ENCODE results near the gene FKBP2.

Gene FKBP2

GRCh38 chr11:64256300-64256699 is 15.4 kb downstream of the FKBP2 start:
- Histone ChIP-seq H3K36me3 (ENCODE audit: control insufficient read depth, insufficient read depth, low read length) (peaks cover 21% of the 10 kb centered on the region), H3K9ac (ENCODE audit: low read length) (no peak overlapping the region), H3K27me3 (ENCODE audit: control insufficient read depth, insufficient read depth, low read length) (no peaks in the 10 kb centered on the region), H3K4me3 (ENCODE audit: low read length) (no peak overlapping the region), H3K4me1 (ENCODE audit: control insufficient read depth, insufficient read depth, low read length) (peaks cover 21% of the 10 kb centered on the region), H3K9me3 (ENCODE audit: control insufficient read depth, low read length) (no peaks in the 10 kb centered on the region)

GRCh38 chr11:64258356-64258755 is 17.5 kb downstream of the FKBP2 start:
- Histone ChIP-seq H3K36me3 (ENCODE audit: control insufficient read depth, insufficient read depth, low read length) (peaks cover 28% of the 10 kb centered on the region), H3K4me3 (ENCODE audit: low read length) (no peak overlapping the region), H3K9ac (ENCODE audit: low read length) (no peak overlapping the region), H3K27me3 (ENCODE audit: control insufficient read depth, insufficient read depth, low read length) (no peaks in the 10 kb centered on the region), H3K4me1 (ENCODE audit: control insufficient read depth, insufficient read depth, low read length) (peaks cover 6% of the 10 kb centered on the region), H3K9me3 (ENCODE audit: control insufficient read depth, low read length) (no peaks in the 10 kb centered on the region)

GRCh38 chr11:64258946-64259532 is 18.1 kb downstream of the FKBP2 start:
- no peak overlapping the region for H3K9ac ChIP-seq (ENCODE audit: low read length)
- H3K27me3 ChIP-seq (ENCODE audit: control insufficient read depth, insufficient read depth, low read length) = no peaks in the 10 kb centered on the region
- H3K4me3 ChIP-seq (ENCODE audit: low read length) = no peak overlapping the region
- H3K36me3 ChIP-seq (ENCODE audit: control insufficient read depth, insufficient read depth, low read length) = peaks cover 33% of the 10 kb centered on the region
- no peaks in the 10 kb centered on the region for H3K4me1 ChIP-seq (ENCODE audit: control insufficient read depth, insufficient read depth, low read length)
- H3K9me3 ChIP-seq (ENCODE audit: control insufficient read depth, low read length) = no peaks in the 10 kb centered on the region

GRCh38 chr11:64259533-64260067 is 18.7 kb downstream of the FKBP2 start:
- Histone ChIP-seq H3K9ac (ENCODE audit: low read length) (no peak overlapping the region), H3K27me3 (ENCODE audit: control insufficient read depth, insufficient read depth, low read length) (no peaks in the 10 kb centered on the region), H3K4me3 (ENCODE audit: low read length) (no peak overlapping the region), H3K4me1 (ENCODE audit: control insufficient read depth, insufficient read depth, low read length) (no peaks in the 10 kb centered on the region), H3K9me3 (ENCODE audit: control insufficient read depth, low read length) (no peaks in the 10 kb centered on the region), H3K36me3 (ENCODE audit: control insufficient read depth, insufficient read depth, low read length) (peaks cover 32% of the 10 kb centered on the region)

- peaks cover 26% of the 10 kb centered on the region for H3K36me3 ChIP-seq (ENCODE audit: control insufficient read depth, insufficient read depth, low read length)
- no peaks in the 10 kb centered on the region for H3K4me1 ChIP-seq (ENCODE audit: control insufficient read depth, insufficient read depth, low read length)
- H3K9ac ChIP-seq (ENCODE audit: low read length) = no peak overlapping the region
- H3K27me3 ChIP-seq (ENCODE audit: control insufficient read depth, insufficient read depth, low read length) = no peaks in the 10 kb centered on the region
- H3K4me3 ChIP-seq (ENCODE audit: low read length) = no peak overlapping the region
- H3K9me3 ChIP-seq (ENCODE audit: control insufficient read depth, low read length) = no peaks in the 10 kb centered on the region
These were observed 19.3 kb downstream of the FKBP2 start for GRCh38 chr11:64260147-64260708.

- H3K9ac ChIP-seq (ENCODE audit: low read length) = no peak overlapping the region
- no peaks in the 10 kb centered on the region for H3K9me3 ChIP-seq (ENCODE audit: control insufficient read depth, low read length)
- H3K36me3 ChIP-seq (ENCODE audit: control insufficient read depth, insufficient read depth, low read length) = peaks cover 17% of the 10 kb centered on the region
- no peaks in the 10 kb centered on the region for H3K4me1 ChIP-seq (ENCODE audit: control insufficient read depth, insufficient read depth, low read length)
- no peaks in the 10 kb centered on the region for H3K27me3 ChIP-seq (ENCODE audit: control insufficient read depth, insufficient read depth, low read length)
- no peak overlapping the region for H3K4me3 ChIP-seq (ENCODE audit: low read length)
These were observed 20.7 kb downstream of the FKBP2 start for GRCh38 chr11:64261556-64262080.

GRCh38 chr11:64262271-64263002 is 21.5 kb downstream of the FKBP2 start:
- H3K9ac ChIP-seq (ENCODE audit: low read length) = no peak overlapping the region
- peaks cover 17% of the 10 kb centered on the region for H3K36me3 ChIP-seq (ENCODE audit: control insufficient read depth, insufficient read depth, low read length)
- peaks cover 6% of the 10 kb centered on the region for H3K4me1 ChIP-seq (ENCODE audit: control insufficient read depth, insufficient read depth, low read length)
- H3K27me3 ChIP-seq (ENCODE audit: control insufficient read depth, insufficient read depth, low read length) = no peaks in the 10 kb centered on the region
- no peak overlapping the region for H3K4me3 ChIP-seq (ENCODE audit: low read length)
- no peaks in the 10 kb centered on the region for H3K9me3 ChIP-seq (ENCODE audit: control insufficient read depth, low read length)

- no peak overlapping the region for H3K9ac ChIP-seq (ENCODE audit: low read length)
These were observed 22.4 kb downstream of the FKBP2 start for GRCh38 chr11:64263021-64263946.

GRCh38 chr11:64263947-64264317 is 23.0 kb downstream of the FKBP2 start:
- Histone ChIP-seq H3K9me3 (ENCODE audit: control insufficient read depth, low read length) (no peaks in the 10 kb centered on the region), H3K9ac (ENCODE audit: low read length) (no peak overlapping the region), H3K36me3 (ENCODE audit: control insufficient read depth, insufficient read depth, low read length) (peaks cover 17% of the 10 kb centered on the region), H3K27me3 (ENCODE audit: control insufficient read depth, insufficient read depth, low read length) (no peaks in the 10 kb centered on the region), H3K4me1 (ENCODE audit: control insufficient read depth, insufficient read depth, low read length) (peaks cover 21% of the 10 kb centered on the region), H3K4me3 (ENCODE audit: low read length) (no peak overlapping the region)

More at GRCh38 chr11:64263021-64263946, 22.4 kb downstream of the FKBP2 start:
- Histone ChIP-seq H3K4me3 (ENCODE audit: low read length) (no peak overlapping the region), H3K36me3 (ENCODE audit: control insufficient read depth, insufficient read depth, low read length) (peaks cover 17% of the 10 kb centered on the region), H3K27me3 (ENCODE audit: control insufficient read depth, insufficient read depth, low read length) (no peaks in the 10 kb centered on the region), H3K4me1 (ENCODE audit: control insufficient read depth, insufficient read depth, low read length) (peaks cover 14% of the 10 kb centered on the region), H3K9me3 (ENCODE audit: control insufficient read depth, low read length) (no peaks in the 10 kb centered on the region)

- Histone ChIP-seq H3K36me3 (ENCODE audit: control insufficient read depth, insufficient read depth, low read length) (peaks cover 17% of the 10 kb centered on the region), H3K4me1 (ENCODE audit: control insufficient read depth, insufficient read depth, low read length) (peaks cover 22% of the 10 kb centered on the region), H3K27me3 (ENCODE audit: control insufficient read depth, insufficient read depth, low read length) (no peaks in the 10 kb centered on the region), H3K9ac (ENCODE audit: low read length) (no peak overlapping the region), H3K9me3 (ENCODE audit: control insufficient read depth, low read length) (no peaks in the 10 kb centered on the region), H3K4me3 (ENCODE audit: low read length) (no peak overlapping the region)
These were observed 23.5 kb downstream of the FKBP2 start for GRCh38 chr11:64264371-64264852.

Data from mucosa of stomach (tissue), 1 donor.